Keratinocyte (primary cell): ENCODE results near the gene BMX. TPM values are rescaled to one million over a fixed set of nuclear protein-coding genes. Genes with fewer than 3 reads are reported as not detected.

Experiments
- DNase-seq: peaks from one replicate; pipeline ENCODE4 v3.0.0-alpha.2; 2011; ENCODE audit warnings: low read depth, missing footprints, low spot score
- FAIRE-seq: peaks from 2 replicates; lab custom pipeline; 2011; peaks lifted over from hg19 to GRCh38; lab: Jason Lieb, UNC
- H2AFZ ChIP-seq: 2 replicates; pipeline ENCODE4 v1.6.0; 2012; ENCODE audit warnings: low read length, control low read depth, inconsistent platforms; ENCODE audit not compliant: control insufficient read depth
- H3K27ac ChIP-seq: 2 replicates; pipeline ENCODE4 v1.5.1; 2011; ENCODE audit warnings: low read length; ENCODE audit not compliant: control insufficient read depth, insufficient read depth
- H3K27me3 ChIP-seq: 3 replicates; pipeline ENCODE4 v1.6.0; 2011; ENCODE audit warnings: low read length; ENCODE audit not compliant: control insufficient read depth, insufficient read depth; ENCODE audit errors: extremely low read depth
- H3K36me3 ChIP-seq, 2 experiments: 2 replicates in 1 of 2; 3 replicates in 1 of 2; pipeline ENCODE4 v1.5.1; 2011; ENCODE audit warnings: low read length in 2 of 2, mild to moderate bottlenecking in 1 of 2; ENCODE audit not compliant: control insufficient read depth in 2 of 2, insufficient read depth in 2 of 2; ENCODE audit errors: extremely low read depth in 1 of 2
- H3K4me1 ChIP-seq: 3 replicates; pipeline ENCODE4 v1.5.1; 2011; ENCODE audit warnings: low read length; ENCODE audit not compliant: control insufficient read depth, insufficient read depth; ENCODE audit errors: extremely low read depth
- H3K4me2 ChIP-seq: 3 replicates; pipeline ENCODE4 v1.6.0; 2011; ENCODE audit warnings: low read depth, low read length; ENCODE audit not compliant: control insufficient read depth, insufficient read depth; ENCODE audit errors: extremely low read depth
- H3K4me3 ChIP-seq, 3 experiments: fragments of 200-600 bp in 1 of 3; sonication (generic) in 1 of 3; 2 replicates in 2 of 3; 3 replicates in 1 of 3; pipeline ENCODE4 v1.5.1; 2011 to 2016; ENCODE audit warnings: low read length in 3 of 3, mild to moderate bottlenecking in 3 of 3, control low read depth in 2 of 3, inconsistent platforms in 1 of 3, low read depth in 1 of 3, mixed read lengths in 1 of 3, mixed run types in 1 of 3, moderate library complexity in 1 of 3; ENCODE audit not compliant: control insufficient read depth in 2 of 3, insufficient read depth in 2 of 3; ENCODE audit errors: extremely low read depth in 1 of 3
- H3K79me2 ChIP-seq: 2 replicates; pipeline ENCODE4 v1.6.0; 2012; ENCODE audit warnings: low read length; ENCODE audit not compliant: control insufficient read depth, insufficient read depth
- H3K9ac ChIP-seq: 3 replicates; pipeline ENCODE4 v1.6.0; 2011; ENCODE audit warnings: low read length; ENCODE audit not compliant: control insufficient read depth, insufficient read depth; ENCODE audit errors: extremely low read depth
- H3K9me1 ChIP-seq: 3 replicates; pipeline ENCODE4 v1.6.0; 2011; ENCODE audit warnings: low read length; ENCODE audit not compliant: control insufficient read depth, insufficient read depth; ENCODE audit errors: extremely low read depth
- H3K9me3 ChIP-seq: 2 replicates; pipeline ENCODE4 v1.5.1; 2012; ENCODE audit warnings: low read depth, low read length; ENCODE audit not compliant: control insufficient read depth
- H4K20me1 ChIP-seq: 3 replicates; pipeline ENCODE4 v1.6.0; 2011; ENCODE audit warnings: low read length; ENCODE audit not compliant: control insufficient read depth, insufficient read depth; ENCODE audit errors: extremely low read depth
- EZH2 ChIP-seq: IDR thresholded peaks from one replicate; pipeline ENCODE4 v1.6.1; 2012; ENCODE audit warnings: inconsistent platforms, mild to moderate bottlenecking, low read length, moderate library complexity
- dilution Hi-C: fragments of 300-500 bp; cut with MboI; formaldehyde crosslinking; loops from one replicate; pipeline ENCODE4 v1.7.0; 2020; ENCODE audit warnings: low sequenced_read_pairs; ENCODE audit not compliant: extremely low pct_ligation_motif_present
- polyA plus RNA-seq, 5 experiments: library from polyadenylated mRNA; depleted of rRNA in 3 of 5; stranded (reverse) in 3 of 5; stranded (forward) in 1 of 5; unstranded in 1 of 5; fragments of >200 nt; gene quantifications; 1 replicate in 1 of 5; 2 replicates in 3 of 5; 3 replicates in 1 of 5; pipeline versions ENCODE4 v1.2.1 to v1.2.3, GENCODE V29; 2011 to 2012; ENCODE audit warnings: missing spikeins in 2 of 5, low read depth in 1 of 5, low replicate concordance in 1 of 5
- TF ChIP-seq, protein P1 (sequence below), 3 experiments: IDR thresholded peaks in 1 of 3; conservative IDR thresholded peaks in 1 of 3; optimal IDR thresholded peaks in 1 of 3; 2 replicates in 2 of 3; 3 replicates in 1 of 3; pipeline versions ENCODE3 to v1.5.1; 2011; ENCODE audit warnings: low read length in 3 of 3, mild to moderate bottlenecking in 3 of 3, moderate library complexity in 2 of 3, control low read depth in 1 of 3, inconsistent platforms in 1 of 3; ENCODE audit not compliant: insufficient read depth in 2 of 3; ENCODE audit errors: extremely low read depth in 1 of 3

BMX gene
- polyA plus RNA-seq, 1 donor (not counting 4 experiments of a cell fraction or from before 2014, with no cell fraction given), result 0.09 TPM

GRCh38 chrX:15469613-15470012, 31.0 kb upstream of the BMX start:
- Histone ChIP-seq H3K9me1 (no peaks in the 10 kb centered on the region), H3K4me2 (no peak overlapping the region), H3K27me3 (no peaks in the 10 kb centered on the region), H3K27ac (no peak overlapping the region), H3K79me2 (no peaks in the 10 kb centered on the region), H2AFZ (no peak overlapping the region), H3K4me3 (no peak overlapping the region), H3K36me3 (no peaks in the 10 kb centered on the region), H3K9ac (no peak overlapping the region), H4K20me1 (no peaks in the 10 kb centered on the region), H3K9me3 (no peaks in the 10 kb centered on the region), H3K4me1 (peaks cover 14% of the 10 kb centered on the region)
- DNase-seq, result no peak
- dilution Hi-C loops, result loop anchor here (25.0 kb wide), 2 partner anchors 107 to 193 kb away; partner anchors contain the start of gene CLTRN
- TF ChIP-seq, protein P1, sequence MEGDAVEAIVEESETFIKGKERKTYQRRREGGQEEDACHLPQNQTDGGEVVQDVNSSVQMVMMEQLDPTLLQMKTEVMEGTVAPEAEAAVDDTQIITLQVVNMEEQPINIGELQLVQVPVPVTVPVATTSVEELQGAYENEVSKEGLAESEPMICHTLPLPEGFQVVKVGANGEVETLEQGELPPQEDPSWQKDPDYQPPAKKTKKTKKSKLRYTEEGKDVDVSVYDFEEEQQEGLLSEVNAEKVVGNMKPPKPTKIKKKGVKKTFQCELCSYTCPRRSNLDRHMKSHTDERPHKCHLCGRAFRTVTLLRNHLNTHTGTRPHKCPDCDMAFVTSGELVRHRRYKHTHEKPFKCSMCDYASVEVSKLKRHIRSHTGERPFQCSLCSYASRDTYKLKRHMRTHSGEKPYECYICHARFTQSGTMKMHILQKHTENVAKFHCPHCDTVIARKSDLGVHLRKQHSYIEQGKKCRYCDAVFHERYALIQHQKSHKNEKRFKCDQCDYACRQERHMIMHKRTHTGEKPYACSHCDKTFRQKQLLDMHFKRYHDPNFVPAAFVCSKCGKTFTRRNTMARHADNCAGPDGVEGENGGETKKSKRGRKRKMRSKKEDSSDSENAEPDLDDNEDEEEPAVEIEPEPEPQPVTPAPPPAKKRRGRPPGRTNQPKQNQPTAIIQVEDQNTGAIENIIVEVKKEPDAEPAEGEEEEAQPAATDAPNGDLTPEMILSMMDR (optimal IDR thresholded peaks at IDR 0.05 in 1 of 3, IDR thresholded peaks at IDR 0.05 in 1 of 3, conservative IDR thresholded peaks at IDR 0.05 in 1 of 3; ENCODE audit: extremely low read depth in 1 of 3, insufficient read depth in 2 of 3, low read length in 3 of 3), result no peak
- no peak for TF ChIP-seq EZH2
- no peak for FAIRE-seq

DNA sequence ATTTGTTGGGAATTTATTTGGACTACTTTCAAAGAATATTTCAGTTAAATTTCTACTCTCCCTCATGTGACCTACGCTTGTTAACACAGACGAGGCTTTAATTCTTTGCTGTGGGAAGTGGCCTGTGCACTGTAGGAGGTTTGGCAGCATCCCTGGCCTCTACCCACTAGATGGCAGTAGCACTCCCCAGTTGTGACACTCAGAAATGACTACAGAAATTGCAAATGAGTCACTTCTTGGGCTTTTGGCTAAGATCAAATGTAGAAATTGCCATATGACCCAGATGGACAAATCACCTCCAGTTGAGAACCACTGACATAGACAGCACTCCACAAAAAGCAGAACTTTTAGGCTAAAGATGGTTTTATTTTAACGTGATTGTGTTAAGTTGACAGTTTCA, 29.6 kb upstream of the BMX start:
- H3K79me2 ChIP-seq, result no peaks in the 10 kb centered on the region
- H3K4me3 ChIP-seq, result no peak overlapping the region
- dilution Hi-C loops, result loop anchor here (25.0 kb wide), 2 partner anchors 109 to 191 kb away; partner anchors contain the start of gene CLTRN
- TF ChIP-seq EZH2, result no peak
- TF ChIP-seq, protein P1 (optimal IDR thresholded peaks at IDR 0.05 in 1 of 3, IDR thresholded peaks at IDR 0.05 in 1 of 3, conservative IDR thresholded peaks at IDR 0.05 in 1 of 3; ENCODE audit: extremely low read depth in 1 of 3, insufficient read depth in 2 of 3, low read length in 3 of 3), result peak; percentile 79 to 83 (median 82)
- H3K9me1 ChIP-seq, result no peaks in the 10 kb centered on the region
- FAIRE-seq (peak; percentile 85), DNase-seq (no peak)
- peaks cover 26% of the 10 kb centered on the region for H3K4me1 ChIP-seq
- H2AFZ ChIP-seq, result no peak overlapping the region
- H3K36me3 ChIP-seq, result no peaks in the 10 kb centered on the region
- H3K9ac ChIP-seq, result no peak overlapping the region
- H4K20me1 ChIP-seq, result no peaks in the 10 kb centered on the region
- H3K27me3 ChIP-seq, result no peaks in the 10 kb centered on the region
- no peak overlapping the region for H3K4me2 ChIP-seq
- H3K27ac ChIP-seq, result peak overlapping the region; percentile 25
- no peaks in the 10 kb centered on the region for H3K9me3 ChIP-seq
